Measurements from ENCODE around the gene HRK.

Gene HRK

GRCh38 chr12:116855744-116856470 is 25.3 kb downstream of the HRK start:
- Histone ChIP-seq H3K9me3 (no peaks in the 10 kb centered on the region), H3K36me3 (no peaks in the 10 kb centered on the region), H3K27me3 (peaks cover 44% of the 10 kb centered on the region), H3K4me3 (ENCODE audit: low read depth in 1 of 2, low read length in 1 of 2) (no peak overlapping the region), H3K27ac (no peak overlapping the region), H3K4me1 (ENCODE audit: control insufficient read depth in 1 of 2, insufficient read depth in 1 of 2, low read depth in 1 of 2, low read length in 1 of 2) (no peaks in the 10 kb centered on the region)
- no peak for TF ChIP-seq CTCF (IDR thresholded peaks at IDR 0.05)

- no peak overlapping the region for H3K27ac ChIP-seq
- TF ChIP-seq CTCF (IDR thresholded peaks at IDR 0.05): no peak
Observed at GRCh38 chr12:116853507-116853906, 27.7 kb downstream of the HRK start.

GRCh38 chr12:116852303-116852702 is 28.9 kb downstream of the HRK start:
- H3K27ac ChIP-seq: no peak overlapping the region
- H3K9me3 ChIP-seq: no peaks in the 10 kb centered on the region
- no peaks in the 10 kb centered on the region for H3K4me1 ChIP-seq (ENCODE audit: control insufficient read depth in 1 of 2, insufficient read depth in 1 of 2, low read depth in 1 of 2, low read length in 1 of 2)
- H3K36me3 ChIP-seq: no peaks in the 10 kb centered on the region
- no peak for TF ChIP-seq CTCF (IDR thresholded peaks at IDR 0.05)
- peaks cover 13% of the 10 kb centered on the region for H3K27me3 ChIP-seq
- no peak overlapping the region for H3K4me3 ChIP-seq (ENCODE audit: low read depth in 1 of 2, low read length in 1 of 2)

More at GRCh38 chr12:116853507-116853906, 27.7 kb downstream of the HRK start:
- Histone ChIP-seq H3K36me3 (no peaks in the 10 kb centered on the region), H3K27me3 (peaks cover 20% of the 10 kb centered on the region), H3K9me3 (no peaks in the 10 kb centered on the region), H3K4me3 (ENCODE audit: low read depth in 1 of 2, low read length in 1 of 2) (no peak overlapping the region), H3K4me1 (ENCODE audit: control insufficient read depth in 1 of 2, insufficient read depth in 1 of 2, low read depth in 1 of 2, low read length in 1 of 2) (no peaks in the 10 kb centered on the region)

GRCh38 chr12:116849216-116849615 is 32.0 kb downstream of the HRK start:
- H3K4me1 ChIP-seq (ENCODE audit: control insufficient read depth in 1 of 2, insufficient read depth in 1 of 2, low read depth in 1 of 2, low read length in 1 of 2): no peaks in the 10 kb centered on the region
- H3K36me3 ChIP-seq: no peaks in the 10 kb centered on the region
- peaks cover 5% of the 10 kb centered on the region for H3K27me3 ChIP-seq
- no peak overlapping the region for H3K27ac ChIP-seq
- no peak overlapping the region for H3K4me3 ChIP-seq (ENCODE audit: low read depth in 1 of 2, low read length in 1 of 2)
- no peak for TF ChIP-seq CTCF (IDR thresholded peaks at IDR 0.05)
- no peaks in the 10 kb centered on the region for H3K9me3 ChIP-seq

- H3K27me3 ChIP-seq: no peaks in the 10 kb centered on the region
- no peaks in the 10 kb centered on the region for H3K9me3 ChIP-seq
- no peak overlapping the region for H3K27ac ChIP-seq
- H3K4me1 ChIP-seq (ENCODE audit: control insufficient read depth in 1 of 2, insufficient read depth in 1 of 2, low read depth in 1 of 2, low read length in 1 of 2): no peaks in the 10 kb centered on the region
- H3K36me3 ChIP-seq: no peaks in the 10 kb centered on the region
- no peak overlapping the region for H3K4me3 ChIP-seq (ENCODE audit: low read depth in 1 of 2, low read length in 1 of 2)
- no peak for TF ChIP-seq CTCF (IDR thresholded peaks at IDR 0.05)
Observed at GRCh38 chr12:116843085-116843484, 38.2 kb downstream of the HRK start.
